GM18858 (cell line): ENCODE measurements around the gene MLYCD.
A peak's percentile ranks its signal among the peaks of the same experiment; 100 is the strongest.

Experiments used
- ATAC-seq: cut with Tn5 transposase; IDR thresholded peaks from one replicate; pipeline ENCODE4 v1.9.1; 2021; ENCODE audit not compliant: unreplicated experiment

Gene MLYCD

GRCh38 chr16:83899272-83899897, 470 bp downstream of the MLYCD start:
- peak; percentile 42 for ATAC-seq

GRCh38 chr16:83899978-83900377, 1.1 kb downstream of the MLYCD start:
- ATAC-seq, result no peak

GRCh38 chr16:83900571-83900970, 1.7 kb downstream of the MLYCD start:
- no peak for ATAC-seq

- ATAC-seq, result no peak
Measured at GRCh38 chr16:83901101-83901500, 2.2 kb downstream of the MLYCD start.

- no peak for ATAC-seq
Measured at GRCh38 chr16:83903751-83904150, 4.8 kb downstream of the MLYCD start.

- no peak for ATAC-seq
Measured at GRCh38 chr16:83906683-83907082, 7.8 kb downstream of the MLYCD start.

GRCh38 chr16:83907111-83907510, 8.2 kb downstream of the MLYCD start:
- no peak for ATAC-seq

- no peak for ATAC-seq
Measured at GRCh38 chr16:83907631-83908250, 8.8 kb downstream of the MLYCD start.

GRCh38 chr16:83908798-83909197, 9.9 kb downstream of the MLYCD start:
- no peak for ATAC-seq

- ATAC-seq, result no peak
Measured at GRCh38 chr16:83911290-83911689, 12.4 kb downstream of the MLYCD start.

GRCh38 chr16:83912519-83913244, 13.8 kb downstream of the MLYCD start:
- ATAC-seq, result no peak

GRCh38 chr16:83913245-83913633, 14.3 kb downstream of the MLYCD start:
- no peak for ATAC-seq

- no peak for ATAC-seq
Measured at GRCh38 chr16:83914091-83914710, 15.3 kb downstream of the MLYCD start.

GRCh38 chr16:83915081-83915480, 16.2 kb downstream of the MLYCD start:
- no peak for ATAC-seq

- ATAC-seq, result no peak
Measured at GRCh38 chr16:83915491-83915890, 16.6 kb downstream of the MLYCD start.

- no peak for ATAC-seq
Measured at GRCh38 chr16:83917152-83918120, 18.5 kb downstream of the MLYCD start.

- ATAC-seq, result no peak
Measured at GRCh38 chr16:83920894-83921491, 22.1 kb downstream of the MLYCD start.

- no peak for ATAC-seq
Measured at GRCh38 chr16:83923581-83924365, 24.9 kb downstream of the MLYCD start.

GRCh38 chr16:83924686-83925085, 25.8 kb downstream of the MLYCD start:
- no peak for ATAC-seq
